Activated CD4-positive, alpha-beta T cell treated with anti-CD3 and anti-CD28 coated beads, Interleukin-10, Interleukin-2, amounts not matched to agents 100 ng/mL and 50 ng/mL, durations not matched to agents 16 hours and 8 hours (primary cell): ENCODE data around the gene GTF2A1.

Experiments used
- DNase-seq: peaks from one replicate; pipeline ENCODE4 v3.0.0-alpha.2; 2020

GTF2A1 gene

GRCh38 chr14:81172881-81173280, 47.9 kb downstream of the GTF2A1 start:
- no peak for DNase-seq

- DNase-seq, result no peak
Measured at GRCh38 chr14:81172353-81172752, 48.4 kb downstream of the GTF2A1 start.

GRCh38 chr14:81170829-81171195, 49.9 kb downstream of the GTF2A1 start:
- no peak for DNase-seq

DNA sequence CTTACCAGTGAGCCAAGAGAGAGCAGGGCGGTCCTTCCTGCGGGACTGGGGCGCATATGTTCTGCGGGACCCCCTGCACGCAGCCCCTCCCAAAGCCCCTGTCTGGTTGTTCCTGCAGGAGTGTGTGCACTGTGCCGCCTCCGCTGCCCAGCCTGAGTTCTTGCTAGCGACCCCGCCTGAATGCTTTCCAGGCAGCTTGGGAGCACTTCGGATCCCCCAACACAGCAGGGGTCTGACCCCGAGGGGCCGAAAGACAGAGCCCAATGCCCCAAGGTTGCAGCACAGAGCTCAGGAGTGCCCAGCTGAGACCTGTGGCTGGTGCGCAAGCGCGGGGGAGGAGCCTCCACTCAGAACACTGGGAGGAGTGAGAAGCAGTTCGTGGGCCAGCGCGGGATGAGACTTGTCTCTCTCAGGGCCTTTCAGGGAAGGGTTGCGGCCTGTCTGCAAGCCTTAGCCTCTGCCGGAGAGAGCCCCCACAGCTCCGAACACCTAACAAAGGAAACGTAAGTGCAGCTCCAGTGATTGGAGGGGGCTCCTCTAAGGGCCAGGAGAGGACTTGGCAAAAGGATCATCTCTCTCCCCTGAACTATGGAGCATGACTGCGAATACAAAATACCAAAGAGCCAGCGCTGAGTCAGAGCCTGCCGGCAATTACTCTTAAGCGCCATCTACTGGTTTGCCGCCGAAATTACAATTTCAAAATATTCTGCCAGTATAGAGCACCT, 50.5 kb downstream of the GTF2A1 start:
- DNase-seq, result peak; percentile 92

DNA sequence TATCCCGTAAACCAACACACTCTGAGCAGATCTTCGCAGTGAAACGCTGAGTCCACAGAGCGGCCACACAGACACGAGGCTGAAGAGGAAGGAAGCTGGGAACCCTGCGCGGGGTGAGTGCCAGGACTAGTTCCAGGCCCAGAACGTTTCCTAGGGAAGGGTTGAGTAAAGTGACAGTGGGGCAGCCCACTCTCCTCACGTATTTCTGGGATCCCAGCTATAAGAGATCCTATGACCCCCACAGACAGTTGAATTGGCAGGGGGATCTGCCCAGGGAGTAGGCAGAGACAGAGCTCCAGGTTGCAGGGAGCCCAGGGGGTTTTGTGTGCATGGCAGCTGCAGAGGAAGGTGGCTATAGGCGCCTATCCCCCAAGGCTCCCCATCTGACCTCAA, 51.1 kb downstream of the GTF2A1 start:
- peak; percentile 16 for DNase-seq

DNA sequence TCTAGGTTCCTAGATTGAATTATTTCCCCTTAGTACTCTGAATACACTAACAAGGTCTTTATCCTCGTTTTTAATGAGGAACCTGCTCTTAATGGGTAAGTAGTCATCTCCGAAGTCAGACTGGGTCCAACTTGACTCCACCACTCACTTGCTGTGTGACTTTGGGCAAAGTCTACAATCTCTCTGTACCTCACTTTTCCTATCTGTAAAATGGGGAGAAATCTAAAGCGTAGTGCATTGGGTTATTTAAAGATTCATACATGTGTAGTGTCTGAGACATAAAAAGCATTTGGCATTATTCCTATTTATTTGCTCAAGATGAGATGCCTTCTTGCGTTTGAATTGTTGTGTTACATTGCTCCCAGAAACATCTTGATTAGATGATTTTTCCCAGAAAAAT, 51.5 kb downstream of the GTF2A1 start:
- no peak for DNase-seq

- no peak for DNase-seq
Measured at GRCh38 chr14:81166121-81166520, 54.6 kb downstream of the GTF2A1 start.

GRCh38 chr14:81165188-81165587, 55.6 kb downstream of the GTF2A1 start:
- DNase-seq, result no peak

GRCh38 chr14:81164167-81164774, 56.5 kb downstream of the GTF2A1 start:
- DNase-seq, result peak; percentile 89

- no peak for DNase-seq
Measured at GRCh38 chr14:81162941-81163340, 57.8 kb downstream of the GTF2A1 start.

- no peak for DNase-seq
Measured at GRCh38 chr14:81161749-81162148, 59.0 kb downstream of the GTF2A1 start.

DNA sequence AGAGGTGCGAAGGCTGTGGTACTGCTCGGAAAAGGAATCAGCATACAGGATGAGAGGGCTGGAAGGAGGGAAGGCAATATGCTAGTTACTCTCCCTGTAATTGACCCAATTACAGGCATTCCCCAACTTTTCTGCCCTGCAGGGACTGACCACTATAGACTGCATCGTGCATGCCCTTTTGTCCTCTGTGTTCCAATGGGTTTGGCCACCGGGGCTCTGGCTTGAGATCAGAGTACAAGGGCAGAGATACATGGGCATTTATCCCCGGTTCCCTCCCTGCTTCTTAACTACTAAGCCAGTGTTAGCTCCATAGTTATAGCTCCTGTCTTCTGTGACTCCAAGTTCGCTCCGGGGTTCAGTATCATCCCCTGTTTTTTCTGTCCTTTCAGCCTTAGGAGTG, 59.7 kb downstream of the GTF2A1 start:
- no peak for DNase-seq

- no peak for DNase-seq
Measured at GRCh38 chr14:81157431-81157830, 63.3 kb downstream of the GTF2A1 start.

DNA sequence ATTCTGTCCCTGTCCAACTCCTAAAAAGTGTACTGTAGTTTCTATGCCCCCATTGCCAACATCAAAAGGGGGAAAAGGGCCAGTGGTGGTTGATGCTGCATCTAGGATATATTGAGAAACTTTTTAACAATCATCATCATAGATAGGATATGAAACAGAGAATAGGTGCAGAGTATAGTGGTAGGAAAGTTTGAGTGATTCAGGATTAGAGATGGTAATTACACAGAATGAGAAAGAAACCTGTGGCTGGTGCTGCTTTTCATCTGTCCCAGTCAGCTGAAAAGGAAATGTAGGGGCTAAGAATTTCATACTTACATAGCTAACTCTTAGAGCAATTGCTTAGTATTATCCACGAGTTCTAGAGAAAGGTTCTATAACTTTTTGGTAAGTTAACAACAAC, 67.6 kb downstream of the GTF2A1 start:
- DNase-seq, result peak; percentile 45

- DNase-seq, result no peak
Measured at GRCh38 chr14:81148635-81149034, 72.1 kb downstream of the GTF2A1 start.

- DNase-seq, result no peak
Measured at GRCh38 chr14:81147140-81147897, 73.4 kb downstream of the GTF2A1 start.

- DNase-seq, result no peak
Measured at GRCh38 chr14:81144824-81145603, 75.7 kb downstream of the GTF2A1 start.

- no peak for DNase-seq
Measured at GRCh38 chr14:81143793-81144192, 77.0 kb downstream of the GTF2A1 start.

DNA sequence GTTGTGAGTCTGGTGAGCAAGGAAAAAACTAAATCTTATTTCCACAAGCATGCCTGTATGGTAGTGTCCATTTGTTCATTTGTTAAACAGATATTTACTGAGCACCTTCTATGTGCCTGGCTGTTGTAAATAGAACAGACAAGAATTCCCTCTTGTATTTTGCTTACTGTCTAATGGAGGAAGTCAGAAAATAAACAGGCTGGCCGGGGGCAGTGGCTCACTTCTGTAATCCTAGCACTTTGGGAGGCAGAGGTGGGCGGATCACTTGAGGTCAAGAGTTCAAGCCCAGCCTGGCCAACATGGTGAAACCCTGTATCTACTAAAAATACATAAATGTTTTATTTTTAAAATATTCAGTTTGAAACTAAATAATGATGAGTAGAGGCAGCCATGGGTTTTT, 79.3 kb downstream of the GTF2A1 start:
- no peak for DNase-seq

GRCh38 chr14:81138429-81138828, 82.3 kb downstream of the GTF2A1 start:
- DNase-seq, result no peak

- DNase-seq, result no peak
Measured at GRCh38 chr14:81137316-81137715, 83.4 kb downstream of the GTF2A1 start.

GRCh38 chr14:81133400-81133799, 87.4 kb downstream of the GTF2A1 start:
- no peak for DNase-seq

DNA sequence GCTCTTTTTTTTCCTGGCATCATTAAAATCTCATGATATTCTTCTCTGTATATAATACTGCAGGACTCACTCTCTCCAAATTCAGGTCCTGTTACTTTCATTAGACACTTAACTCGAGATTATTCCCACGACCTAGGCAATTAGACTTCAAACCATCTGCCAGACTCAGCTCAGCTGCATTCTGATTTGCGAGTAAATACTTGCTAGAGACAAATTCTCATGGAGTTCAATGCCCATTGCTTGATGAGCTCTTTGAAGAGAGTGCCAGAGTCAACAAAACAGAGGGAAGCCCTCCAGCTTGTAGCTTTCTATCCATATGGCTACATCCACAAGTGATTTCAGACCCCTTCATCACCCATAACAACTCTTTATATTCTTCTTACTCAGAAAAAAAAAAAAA, 88.3 kb downstream of the GTF2A1 start:
- DNase-seq, result no peak
